Measurements from ENCODE around the gene CYB5RL. TPM values are rescaled to one million over a fixed set of nuclear protein-coding genes. Genes with fewer than 3 reads are reported as not detected.

CYB5RL gene
- total and polyA plus RNA-seq, 4 donors, result 3.1 to 7.9 (median 3.7) TPM

- intact Hi-C loops (cut with DNase I), result no loop called here
- Histone ChIP-seq H3K36me3 (ENCODE audit: control insufficient read depth in 1 of 2, insufficient read depth in 2 of 2, low read length in 1 of 2) (no peaks in the 10 kb centered on the region), H3K4me1 (ENCODE audit: control insufficient read depth in 1 of 2, insufficient read depth in 2 of 2, low read length in 2 of 2) (no peaks in the 10 kb centered on the region), H3K27me3 (ENCODE audit: control insufficient read depth in 1 of 2, insufficient read depth in 2 of 2, low read length in 1 of 2) (no peaks in the 10 kb centered on the region), H3K4me3 (ENCODE audit: low read length in 2 of 2) (no peak overlapping the region), H3K27ac (ENCODE audit: low read depth in 1 of 2, low read length in 2 of 2) (no peak overlapping the region), H3K9me3 (ENCODE audit: control insufficient read depth, low read length) (no peaks in the 10 kb centered on the region)
- 51 to 63% methylated on average over 6 of the region's 6 CpGs for WGBS, 2 donors
- DNase-seq, result no peak
- ATAC-seq (ENCODE audit: low FRiP score), result no peak
Measured at GRCh38 chr1:54222711-54223110, 22.9 kb upstream of the CYB5RL start.

- H3K4me1 ChIP-seq (ENCODE audit: control insufficient read depth in 1 of 2, insufficient read depth in 2 of 2, low read length in 2 of 2), result no peaks in the 10 kb centered on the region
- 93 to 96% methylated on average over 7 of the region's 7 CpGs for WGBS, 2 donors
- H3K27me3 ChIP-seq (ENCODE audit: control insufficient read depth in 1 of 2, insufficient read depth in 2 of 2, low read length in 1 of 2), result no peaks in the 10 kb centered on the region
- H3K36me3 ChIP-seq (ENCODE audit: control insufficient read depth in 1 of 2, insufficient read depth in 2 of 2, low read length in 1 of 2), result peaks cover 0 to 2% of the 10 kb centered on the region in 2 donors
- no peak overlapping the region for H3K27ac ChIP-seq (ENCODE audit: low read depth in 1 of 2, low read length in 2 of 2)
- no peak overlapping the region for H3K4me3 ChIP-seq (ENCODE audit: low read length in 2 of 2)
- no peaks in the 10 kb centered on the region for H3K9me3 ChIP-seq (ENCODE audit: control insufficient read depth, low read length)
- intact Hi-C loops (cut with DNase I), result no loop called here
- DNase-seq (no peak), ATAC-seq (ENCODE audit: low FRiP score) (no peak)
Measured at GRCh38 chr1:54221867-54222484, 22.1 kb upstream of the CYB5RL start.

GRCh38 chr1:54221113-54221834 is 21.4 kb upstream of the CYB5RL start:
- Histone ChIP-seq H3K36me3 (ENCODE audit: control insufficient read depth in 1 of 2, insufficient read depth in 2 of 2, low read length in 1 of 2) (peaks cover 0 to 4% of the 10 kb centered on the region in 2 donors), H3K27ac (ENCODE audit: low read depth in 1 of 2, low read length in 2 of 2) (no peak overlapping the region), H3K9me3 (ENCODE audit: control insufficient read depth, low read length) (no peaks in the 10 kb centered on the region), H3K4me3 (ENCODE audit: low read length in 2 of 2) (no peak overlapping the region), H3K4me1 (ENCODE audit: control insufficient read depth in 1 of 2, insufficient read depth in 2 of 2, low read length in 2 of 2) (no peaks in the 10 kb centered on the region), H3K27me3 (ENCODE audit: control insufficient read depth in 1 of 2, insufficient read depth in 2 of 2, low read length in 1 of 2) (no peaks in the 10 kb centered on the region)
- DNase-seq (no peak), ATAC-seq (ENCODE audit: low FRiP score) (no peak)
- 87 to 89% methylated on average over 12 of the region's 12 CpGs for WGBS, 2 donors
- intact Hi-C loops (cut with DNase I), result no loop called here

- 38 to 39% methylated on average over 18 of the region's 18 CpGs for WGBS, 2 donors
Measured at GRCh38 chr1:54220004-54220811, 20.4 kb upstream of the CYB5RL start.

GRCh38 chr1:54219688-54220003 is 19.8 kb upstream of the CYB5RL start:
- no peaks in the 10 kb centered on the region for H3K4me1 ChIP-seq (ENCODE audit: control insufficient read depth in 1 of 2, insufficient read depth in 2 of 2, low read length in 2 of 2)
- ATAC-seq (ENCODE audit: low FRiP score) (no peak), DNase-seq (no peak)
- H3K4me3 ChIP-seq (ENCODE audit: low read length in 2 of 2), result no peak overlapping the region
- H3K27me3 ChIP-seq (ENCODE audit: control insufficient read depth in 1 of 2, insufficient read depth in 2 of 2, low read length in 1 of 2), result no peaks in the 10 kb centered on the region
- WGBS, 2 donors, result 35 to 41% methylated on average over 3 of the region's 3 CpGs
- no peaks in the 10 kb centered on the region for H3K9me3 ChIP-seq (ENCODE audit: control insufficient read depth, low read length)
- peak overlapping the region in 1 of 2 donors; percentile 14 for H3K27ac ChIP-seq (ENCODE audit: low read depth in 1 of 2, low read length in 2 of 2)
- H3K36me3 ChIP-seq (ENCODE audit: control insufficient read depth in 1 of 2, insufficient read depth in 2 of 2, low read length in 1 of 2), result peaks cover 0 to 6% of the 10 kb centered on the region in 2 donors
- intact Hi-C loops (cut with DNase I), result no loop called here

More at GRCh38 chr1:54220004-54220811, 20.4 kb upstream of the CYB5RL start:
- intact Hi-C loops (cut with DNase I), result no loop called here
- Histone ChIP-seq H3K27ac (ENCODE audit: low read depth in 1 of 2, low read length in 2 of 2) (peak overlapping the region in 1 of 2 donors; percentile 35), H3K4me3 (ENCODE audit: low read length in 2 of 2) (no peak overlapping the region), H3K36me3 (ENCODE audit: control insufficient read depth in 1 of 2, insufficient read depth in 2 of 2, low read length in 1 of 2) (peaks cover 0 to 6% of the 10 kb centered on the region in 2 donors), H3K4me1 (ENCODE audit: control insufficient read depth in 1 of 2, insufficient read depth in 2 of 2, low read length in 2 of 2) (no peaks in the 10 kb centered on the region), H3K9me3 (ENCODE audit: control insufficient read depth, low read length) (no peaks in the 10 kb centered on the region), H3K27me3 (ENCODE audit: control insufficient read depth in 1 of 2, insufficient read depth in 2 of 2, low read length in 1 of 2) (no peaks in the 10 kb centered on the region)
- DNase-seq, result peak; percentile 74 to 88
- ATAC-seq (ENCODE audit: low FRiP score), result peak; percentile 61

GRCh38 chr1:54218883-54219687 is 19.3 kb upstream of the CYB5RL start:
- ATAC-seq (ENCODE audit: low FRiP score) (no peak), DNase-seq (no peak)
- intact Hi-C loops (cut with DNase I), result no loop called here
- Histone ChIP-seq H3K4me1 (ENCODE audit: control insufficient read depth in 1 of 2, insufficient read depth in 2 of 2, low read length in 2 of 2) (no peaks in the 10 kb centered on the region), H3K9me3 (ENCODE audit: control insufficient read depth, low read length) (no peaks in the 10 kb centered on the region), H3K36me3 (ENCODE audit: control insufficient read depth in 1 of 2, insufficient read depth in 2 of 2, low read length in 1 of 2) (peaks cover 0 to 9% of the 10 kb centered on the region in 2 donors), H3K4me3 (ENCODE audit: low read length in 2 of 2) (no peak overlapping the region), H3K27ac (ENCODE audit: low read depth in 1 of 2, low read length in 2 of 2) (peak overlapping the region in 1 of 2 donors; percentile 38), H3K27me3 (ENCODE audit: control insufficient read depth in 1 of 2, insufficient read depth in 2 of 2, low read length in 1 of 2) (no peaks in the 10 kb centered on the region)
- WGBS, 2 donors, result 62 to 66% methylated on average over 11 of the region's 11 CpGs

GRCh38 chr1:54215523-54215922 is 15.7 kb upstream of the CYB5RL start:
- 86 to 93% methylated on average over 9 of the region's 9 CpGs for WGBS, 2 donors

GRCh38 chr1:54212872-54213271 is 13.0 kb upstream of the CYB5RL start:
- H3K9me3 ChIP-seq (ENCODE audit: control insufficient read depth, low read length), result no peaks in the 10 kb centered on the region
- intact Hi-C loops (cut with DNase I), result no loop called here
- 70 to 88% methylated on average over 1 of the region's 1 CpG for WGBS, 2 donors
- no peak for ATAC-seq (ENCODE audit: low FRiP score)
- H3K4me3 ChIP-seq (ENCODE audit: low read length in 2 of 2), result no peak overlapping the region
- H3K36me3 ChIP-seq (ENCODE audit: control insufficient read depth in 1 of 2, insufficient read depth in 2 of 2, low read length in 1 of 2), result peaks cover 11 to 18% of the 10 kb centered on the region in 2 donors
- no peak overlapping the region for H3K27ac ChIP-seq (ENCODE audit: low read depth in 1 of 2, low read length in 2 of 2)
- H3K27me3 ChIP-seq (ENCODE audit: control insufficient read depth in 1 of 2, insufficient read depth in 2 of 2, low read length in 1 of 2), result no peaks in the 10 kb centered on the region
- no peaks in the 10 kb centered on the region for H3K4me1 ChIP-seq (ENCODE audit: control insufficient read depth in 1 of 2, insufficient read depth in 2 of 2, low read length in 2 of 2)
- DNase-seq, result no peak

More at GRCh38 chr1:54215523-54215922, 15.7 kb upstream of the CYB5RL start:
- H3K27me3 ChIP-seq (ENCODE audit: control insufficient read depth in 1 of 2, insufficient read depth in 2 of 2, low read length in 1 of 2), result no peaks in the 10 kb centered on the region
- H3K9me3 ChIP-seq (ENCODE audit: control insufficient read depth, low read length), result no peaks in the 10 kb centered on the region
- no peak overlapping the region for H3K4me3 ChIP-seq (ENCODE audit: low read length in 2 of 2)
- ATAC-seq (ENCODE audit: low FRiP score) (no peak), DNase-seq (no peak)
- no peak overlapping the region for H3K27ac ChIP-seq (ENCODE audit: low read depth in 1 of 2, low read length in 2 of 2)
- no peaks in the 10 kb centered on the region for H3K4me1 ChIP-seq (ENCODE audit: control insufficient read depth in 1 of 2, insufficient read depth in 2 of 2, low read length in 2 of 2)
- intact Hi-C loops (cut with DNase I), result no loop called here
- peaks cover 8 to 15% of the 10 kb centered on the region in 2 donors for H3K36me3 ChIP-seq (ENCODE audit: control insufficient read depth in 1 of 2, insufficient read depth in 2 of 2, low read length in 1 of 2)

Measured in aorta (tissue), 5 donors.